HG02973 (cell line): ENCODE results near the gene DGKB.

Experiments used
- ATAC-seq: cut with Tn5 transposase; IDR thresholded peaks from one replicate; pipeline ENCODE4 v1.9.1; 2021; ENCODE audit warnings: moderate library complexity; ENCODE audit not compliant: unreplicated experiment

The DGKB gene

GRCh38 chr7:14691034-14691433 is 211.5 kb downstream of the DGKB start:
- ATAC-seq, result no peak

GRCh38 chr7:14690486-14690885 is 212.1 kb downstream of the DGKB start:
- no peak for ATAC-seq

GRCh38 chr7:14690075-14690474 is 212.5 kb downstream of the DGKB start:
- no peak for ATAC-seq

- ATAC-seq, result no peak
These were observed 214.3 kb downstream of the DGKB start for GRCh38 chr7:14688208-14688607.

- ATAC-seq, result no peak
These were observed 214.8 kb downstream of the DGKB start for GRCh38 chr7:14687777-14688176.

- ATAC-seq, result no peak
These were observed 215.3 kb downstream of the DGKB start for GRCh38 chr7:14687241-14687640.

- ATAC-seq, result no peak
These were observed 217.4 kb downstream of the DGKB start for GRCh38 chr7:14685167-14685566.

- no peak for ATAC-seq
These were observed 219.6 kb downstream of the DGKB start for GRCh38 chr7:14682910-14683465.

GRCh38 chr7:14676896-14677295 is 225.7 kb downstream of the DGKB start:
- no peak for ATAC-seq

- no peak for ATAC-seq
These were observed 229.3 kb downstream of the DGKB start for GRCh38 chr7:14673202-14673601.

- ATAC-seq, result no peak
These were observed 235.6 kb downstream of the DGKB start for GRCh38 chr7:14666913-14667312.

- ATAC-seq, result no peak
These were observed 236.2 kb downstream of the DGKB start for GRCh38 chr7:14666304-14666703.

GRCh38 chr7:14639801-14640200 is 262.8 kb downstream of the DGKB start:
- ATAC-seq, result no peak

- no peak for ATAC-seq
These were observed 263.2 kb downstream of the DGKB start for GRCh38 chr7:14639329-14639728.

- no peak for ATAC-seq
These were observed 264.6 kb downstream of the DGKB start for GRCh38 chr7:14637968-14638367.

- ATAC-seq, result no peak
These were observed 266.6 kb downstream of the DGKB start for GRCh38 chr7:14635955-14636354.

GRCh38 chr7:14630048-14630447 is 272.5 kb downstream of the DGKB start:
- ATAC-seq, result peak; percentile 65

GRCh38 chr7:14628516-14628915 is 274.0 kb downstream of the DGKB start:
- ATAC-seq, result no peak

- no peak for ATAC-seq
These were observed 276.5 kb downstream of the DGKB start for GRCh38 chr7:14626076-14626475.

GRCh38 chr7:14622559-14622958 is 280.0 kb downstream of the DGKB start:
- no peak for ATAC-seq

GRCh38 chr7:14606101-14606500 is 296.4 kb downstream of the DGKB start:
- no peak for ATAC-seq

GRCh38 chr7:14604606-14605005 is 297.9 kb downstream of the DGKB start:
- ATAC-seq, result no peak

- no peak for ATAC-seq
These were observed 299.7 kb downstream of the DGKB start for GRCh38 chr7:14602851-14603250.
